GM23338 (cell line): ENCODE results near the gene NHLH1. TPM values are rescaled to one million over a fixed set of nuclear protein-coding genes. Genes with fewer than 3 reads are reported as not detected.

Experiments
- ATAC-seq: fragments of 200-7000 bp; cut with Tn5 transposase; 3 replicates; pipeline ENCODE4 v1.9.1; 2020
- DNase-seq: peaks from one replicate; pipeline ENCODE4 v3.0.0-alpha.2; 2015; ENCODE audit warnings: low spot score
- H2AFZ ChIP-seq: fragments of 200-600 bp; sonication (generic); 2 replicates; pipeline ENCODE4 v1.8.0; 2016; ENCODE audit warnings: antibody characterized with exemption, mild to moderate bottlenecking, moderate library complexity
- H3F3A ChIP-seq: fragments of 200-600 bp; sonication (generic); replicated peaks from 2 replicates; pipeline ENCODE4 v1.8.0; 2017; ENCODE audit warnings: antibody characterized with exemption, mixed run types, low read depth
- H3K27ac ChIP-seq: fragments of 200-600 bp; sonication (generic); 2 replicates; pipeline ENCODE4 v1.6.1; 2016; ENCODE audit warnings: low read depth
- H3K27me3 ChIP-seq: fragments of 200-600 bp; sonication (generic); 2 replicates; pipeline ENCODE4 v1.8.0; 2016; ENCODE audit warnings: mild to moderate bottlenecking, mixed run types, moderate library complexity; ENCODE audit not compliant: insufficient read depth
- H3K36me3 ChIP-seq: fragments of 200-600 bp; sonication (generic); 2 replicates; pipeline ENCODE4 v1.8.0; 2016; ENCODE audit warnings: mild to moderate bottlenecking; ENCODE audit not compliant: insufficient read depth
- H3K4me1 ChIP-seq: fragments of 200-600 bp; sonication (generic); 2 replicates; pipeline ENCODE4 v1.8.0; 2016; ENCODE audit warnings: mild to moderate bottlenecking, moderate library complexity; ENCODE audit not compliant: insufficient read depth
- H3K4me2 ChIP-seq: fragments of 200-600 bp; sonication (generic); 2 replicates; pipeline ENCODE4 v1.7.1; 2017; ENCODE audit warnings: mixed run types
- H3K4me3 ChIP-seq: fragments of 200-600 bp; sonication (generic); 2 replicates; pipeline ENCODE4 v1.6.1; 2016; ENCODE audit warnings: mixed run types
- H3K79me2 ChIP-seq: fragments of 200-600 bp; sonication (generic); replicated peaks from 2 replicates; pipeline ENCODE4 v1.8.0; 2017; ENCODE audit warnings: mild to moderate bottlenecking; ENCODE audit not compliant: insufficient read depth
- H3K9me2 ChIP-seq: fragments of 200-600 bp; sonication (generic); 2 replicates; pipeline ENCODE4 v1.8.0; 2017; ENCODE audit not compliant: insufficient read depth
- H4K20me1 ChIP-seq: fragments of 200-600 bp; sonication (generic); replicated peaks from 2 replicates; pipeline ENCODE4 v1.8.0; 2017; ENCODE audit warnings: mild to moderate bottlenecking; ENCODE audit not compliant: insufficient read depth
- H3K27ac Mint-ChIP-seq: 2 replicates; pipeline ENCODE4 v1.8.0; 2020; ENCODE audit warnings: inconsistent platforms, mild to moderate bottlenecking, moderate library complexity, mixed read lengths
- H3K27me3 Mint-ChIP-seq: 3 replicates; pipeline ENCODE4 v1.8.0; 2022; ENCODE audit warnings: low read depth, mild to moderate bottlenecking, moderate library complexity, mixed read lengths, inconsistent platforms; ENCODE audit not compliant: insufficient read depth, poor library complexity
- H3K36me3 Mint-ChIP-seq: 3 replicates; pipeline ENCODE4 v1.8.0; 2021; ENCODE audit warnings: low read depth, mild to moderate bottlenecking, inconsistent platforms, moderate library complexity, mixed read lengths
- H3K4me1 Mint-ChIP-seq: 3 replicates; pipeline ENCODE4 v1.8.0; 2020; ENCODE audit warnings: mild to moderate bottlenecking, inconsistent platforms, mixed read lengths
- H3K4me3 Mint-ChIP-seq: 3 replicates; pipeline ENCODE4 v1.8.0; 2021; ENCODE audit warnings: moderate library complexity, mild to moderate bottlenecking, inconsistent platforms, mixed read lengths
- H3K9me3 Mint-ChIP-seq: 3 replicates; pipeline ENCODE4 v1.8.0; 2020; ENCODE audit warnings: moderate library complexity, mild to moderate bottlenecking, inconsistent platforms, mixed read lengths
- CREB1 ChIP-seq: fragments of 250-450 bp; sonication (Bioruptor Pico); IDR thresholded peaks from 2 replicates; pipeline ENCODE4 v1.5.0; 2020; ENCODE audit warnings: low read depth, mild to moderate bottlenecking, moderate library complexity
- EZH2phosphoT487 ChIP-seq: fragments of 200-600 bp; sonication (generic); IDR thresholded peaks from one replicate; pipeline ENCODE4 v1.8.1; 2018; ENCODE audit warnings: antibody characterized with exemption; ENCODE audit not compliant: unreplicated experiment
- JUNB ChIP-seq: IDR thresholded peaks from one replicate; pipeline ENCODE4 v1.6.1; 2016; ENCODE audit warnings: antibody characterized with exemption; ENCODE audit not compliant: unreplicated experiment
- STAT1 ChIP-seq: IDR thresholded peaks from one replicate; pipeline ENCODE4 v1.6.1; 2016; ENCODE audit warnings: antibody characterized with exemption; ENCODE audit not compliant: unreplicated experiment
- ZNF114 ChIP-seq: fragments of 250-450 bp; sonication (Bioruptor Pico); IDR thresholded peaks from 2 replicates; pipeline ENCODE4 v1.5.0; 2020; ENCODE audit warnings: mild to moderate bottlenecking, moderate library complexity
- polyA plus RNA-seq: library from polyadenylated mRNA; unstranded; fragments of >200 nt; fragmentation: Nextera tagmentation; extraction: Ambion mirVana; gene quantifications from 2 replicates; pipeline ENCODE4 v1.2.1, GENCODE V29; 2016
- total RNA-seq: library from RNA; depleted of rRNA; stranded (reverse); fragments of >200 nt; shearing (Covaris generic); gene quantifications from 2 replicates; pipeline ENCODE4 v1.2.3, GENCODE V29; 2014
- TF ChIP-seq, protein P1 (sequence below), 2 experiments: fragments of 200-600 bp in 1 of 2; sonication (generic) in 1 of 2; conservative IDR thresholded peaks; 2 replicates each; pipeline versions ENCODE4 v1.5.1 to v1.6.1; 2016 to 2017; ENCODE audit warnings: antibody characterized with exemption in 2 of 2, low read depth in 2 of 2, mild to moderate bottlenecking in 2 of 2, moderate library complexity in 1 of 2
- TF ChIP-seq, protein P2 (sequence below): IDR thresholded peaks from 2 replicates; pipeline ENCODE4 v1.6.1; 2016; ENCODE audit warnings: antibody characterized with exemption
- TF ChIP-seq, protein P3 (sequence below): IDR thresholded peaks from one replicate; pipeline ENCODE4 v1.6.1; 2018; ENCODE audit warnings: antibody characterized with exemption; ENCODE audit not compliant: unreplicated experiment
- TF ChIP-seq, protein P4 (sequence below): fragments of 250-450 bp; sonication (Bioruptor Pico); IDR thresholded peaks from 2 replicates; pipeline ENCODE4 v1.5.0; 2020; ENCODE audit warnings: mild to moderate bottlenecking, moderate library complexity

The NHLH1 gene
- total and polyA plus RNA-seq, 2 experiments from 2014 or later, result 0.69 to 0.89 TPM

DNA sequence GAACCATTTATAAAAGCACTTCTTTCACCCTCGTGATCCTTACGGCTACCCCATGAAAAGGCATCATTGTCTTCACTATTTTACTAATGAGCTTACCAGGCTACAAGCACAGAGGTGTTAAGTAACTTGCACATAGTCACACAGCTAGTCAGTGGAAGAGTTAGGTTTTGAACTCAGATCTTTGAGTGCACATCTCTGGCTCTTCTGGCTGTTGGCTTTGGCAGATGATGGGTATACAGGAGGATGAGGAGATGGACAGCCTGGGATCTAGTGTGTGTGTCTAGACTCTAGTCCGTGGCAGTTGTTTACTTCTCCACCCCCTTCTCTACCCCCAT, 45.1 kb downstream of the NHLH1 start (continued):
- TF ChIP-seq CREB1 (no peak), ZNF114 (CRISPR knock-in tag) (no peak), STAT1 (no peak)
- TF ChIP-seq, protein P1, sequence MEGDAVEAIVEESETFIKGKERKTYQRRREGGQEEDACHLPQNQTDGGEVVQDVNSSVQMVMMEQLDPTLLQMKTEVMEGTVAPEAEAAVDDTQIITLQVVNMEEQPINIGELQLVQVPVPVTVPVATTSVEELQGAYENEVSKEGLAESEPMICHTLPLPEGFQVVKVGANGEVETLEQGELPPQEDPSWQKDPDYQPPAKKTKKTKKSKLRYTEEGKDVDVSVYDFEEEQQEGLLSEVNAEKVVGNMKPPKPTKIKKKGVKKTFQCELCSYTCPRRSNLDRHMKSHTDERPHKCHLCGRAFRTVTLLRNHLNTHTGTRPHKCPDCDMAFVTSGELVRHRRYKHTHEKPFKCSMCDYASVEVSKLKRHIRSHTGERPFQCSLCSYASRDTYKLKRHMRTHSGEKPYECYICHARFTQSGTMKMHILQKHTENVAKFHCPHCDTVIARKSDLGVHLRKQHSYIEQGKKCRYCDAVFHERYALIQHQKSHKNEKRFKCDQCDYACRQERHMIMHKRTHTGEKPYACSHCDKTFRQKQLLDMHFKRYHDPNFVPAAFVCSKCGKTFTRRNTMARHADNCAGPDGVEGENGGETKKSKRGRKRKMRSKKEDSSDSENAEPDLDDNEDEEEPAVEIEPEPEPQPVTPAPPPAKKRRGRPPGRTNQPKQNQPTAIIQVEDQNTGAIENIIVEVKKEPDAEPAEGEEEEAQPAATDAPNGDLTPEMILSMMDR (conservative IDR thresholded peaks at IDR 0.05; ENCODE audit: low read depth in 2 of 2), result no peak
- TF ChIP-seq, protein P2, sequence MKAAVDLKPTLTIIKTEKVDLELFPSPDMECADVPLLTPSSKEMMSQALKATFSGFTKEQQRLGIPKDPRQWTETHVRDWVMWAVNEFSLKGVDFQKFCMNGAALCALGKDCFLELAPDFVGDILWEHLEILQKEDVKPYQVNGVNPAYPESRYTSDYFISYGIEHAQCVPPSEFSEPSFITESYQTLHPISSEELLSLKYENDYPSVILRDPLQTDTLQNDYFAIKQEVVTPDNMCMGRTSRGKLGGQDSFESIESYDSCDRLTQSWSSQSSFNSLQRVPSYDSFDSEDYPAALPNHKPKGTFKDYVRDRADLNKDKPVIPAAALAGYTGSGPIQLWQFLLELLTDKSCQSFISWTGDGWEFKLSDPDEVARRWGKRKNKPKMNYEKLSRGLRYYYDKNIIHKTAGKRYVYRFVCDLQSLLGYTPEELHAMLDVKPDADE, result no peak
- TF ChIP-seq, protein P3, sequence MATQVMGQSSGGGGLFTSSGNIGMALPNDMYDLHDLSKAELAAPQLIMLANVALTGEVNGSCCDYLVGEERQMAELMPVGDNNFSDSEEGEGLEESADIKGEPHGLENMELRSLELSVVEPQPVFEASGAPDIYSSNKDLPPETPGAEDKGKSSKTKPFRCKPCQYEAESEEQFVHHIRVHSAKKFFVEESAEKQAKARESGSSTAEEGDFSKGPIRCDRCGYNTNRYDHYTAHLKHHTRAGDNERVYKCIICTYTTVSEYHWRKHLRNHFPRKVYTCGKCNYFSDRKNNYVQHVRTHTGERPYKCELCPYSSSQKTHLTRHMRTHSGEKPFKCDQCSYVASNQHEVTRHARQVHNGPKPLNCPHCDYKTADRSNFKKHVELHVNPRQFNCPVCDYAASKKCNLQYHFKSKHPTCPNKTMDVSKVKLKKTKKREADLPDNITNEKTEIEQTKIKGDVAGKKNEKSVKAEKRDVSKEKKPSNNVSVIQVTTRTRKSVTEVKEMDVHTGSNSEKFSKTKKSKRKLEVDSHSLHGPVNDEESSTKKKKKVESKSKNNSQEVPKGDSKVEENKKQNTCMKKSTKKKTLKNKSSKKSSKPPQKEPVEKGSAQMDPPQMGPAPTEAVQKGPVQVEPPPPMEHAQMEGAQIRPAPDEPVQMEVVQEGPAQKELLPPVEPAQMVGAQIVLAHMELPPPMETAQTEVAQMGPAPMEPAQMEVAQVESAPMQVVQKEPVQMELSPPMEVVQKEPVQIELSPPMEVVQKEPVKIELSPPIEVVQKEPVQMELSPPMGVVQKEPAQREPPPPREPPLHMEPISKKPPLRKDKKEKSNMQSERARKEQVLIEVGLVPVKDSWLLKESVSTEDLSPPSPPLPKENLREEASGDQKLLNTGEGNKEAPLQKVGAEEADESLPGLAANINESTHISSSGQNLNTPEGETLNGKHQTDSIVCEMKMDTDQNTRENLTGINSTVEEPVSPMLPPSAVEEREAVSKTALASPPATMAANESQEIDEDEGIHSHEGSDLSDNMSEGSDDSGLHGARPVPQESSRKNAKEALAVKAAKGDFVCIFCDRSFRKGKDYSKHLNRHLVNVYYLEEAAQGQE, result no peak

DNA sequence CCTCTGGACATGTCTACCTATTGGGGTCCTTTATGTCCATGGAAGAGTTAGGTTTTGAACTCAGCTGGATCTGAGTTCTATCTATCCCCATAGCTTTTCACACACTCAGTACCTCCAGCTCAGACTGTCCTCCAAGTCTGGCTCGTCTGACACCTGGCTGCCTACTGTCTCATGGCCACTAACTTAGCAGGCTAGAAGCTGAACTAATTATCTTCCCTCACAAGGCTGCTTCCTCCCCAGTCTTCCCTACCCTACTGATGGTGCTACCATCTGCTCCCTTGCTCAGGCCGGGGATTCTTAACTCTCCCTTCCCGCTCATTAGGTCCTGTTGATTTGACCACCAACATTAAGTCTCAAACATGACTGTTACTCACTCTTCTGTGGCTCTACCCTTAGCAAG, 46.8 kb downstream of the NHLH1 start:
- Histone ChIP-seq H3K4me3 (no peak overlapping the region), H3F3A (no peaks in the 10 kb centered on the region), H3K36me3 (no peaks in the 10 kb centered on the region; the same call in 1 of the 2 replicates), H3K9me2 (no peaks in the 10 kb centered on the region), H3K79me2 (peaks cover 62% of the 10 kb centered on the region), H4K20me1 (peaks cover 22% of the 10 kb centered on the region), H3K4me1 (peaks cover 27% of the 10 kb centered on the region), H3K4me2 (no peak overlapping the region), H3K27me3 (no peaks in the 10 kb centered on the region), H2AFZ (no peak overlapping the region), H3K27ac (peak overlapping the region; percentile 45; the same call in 1 of the 2 replicates)
- DNase-seq, result no peak
- Mint-ChIP-seq H3K4me1 (peaks cover 45% of the 10 kb centered on the region), H3K4me3 (no peak overlapping the region), H3K27ac (peak overlapping the region; percentile 13), H3K36me3 (peaks cover 23% of the 10 kb centered on the region), H3K9me3 (no peaks in the 10 kb centered on the region), H3K27me3 (peaks cover 8% of the 10 kb centered on the region)
- ATAC-seq, result no peak
- TF ChIP-seq, protein P1 (conservative IDR thresholded peaks at IDR 0.05; ENCODE audit: low read depth in 2 of 2), result no peak
- TF ChIP-seq EZH2phosphoT487, result no peak
- TF ChIP-seq JUNB, result no peak
- TF ChIP-seq, protein P4, sequence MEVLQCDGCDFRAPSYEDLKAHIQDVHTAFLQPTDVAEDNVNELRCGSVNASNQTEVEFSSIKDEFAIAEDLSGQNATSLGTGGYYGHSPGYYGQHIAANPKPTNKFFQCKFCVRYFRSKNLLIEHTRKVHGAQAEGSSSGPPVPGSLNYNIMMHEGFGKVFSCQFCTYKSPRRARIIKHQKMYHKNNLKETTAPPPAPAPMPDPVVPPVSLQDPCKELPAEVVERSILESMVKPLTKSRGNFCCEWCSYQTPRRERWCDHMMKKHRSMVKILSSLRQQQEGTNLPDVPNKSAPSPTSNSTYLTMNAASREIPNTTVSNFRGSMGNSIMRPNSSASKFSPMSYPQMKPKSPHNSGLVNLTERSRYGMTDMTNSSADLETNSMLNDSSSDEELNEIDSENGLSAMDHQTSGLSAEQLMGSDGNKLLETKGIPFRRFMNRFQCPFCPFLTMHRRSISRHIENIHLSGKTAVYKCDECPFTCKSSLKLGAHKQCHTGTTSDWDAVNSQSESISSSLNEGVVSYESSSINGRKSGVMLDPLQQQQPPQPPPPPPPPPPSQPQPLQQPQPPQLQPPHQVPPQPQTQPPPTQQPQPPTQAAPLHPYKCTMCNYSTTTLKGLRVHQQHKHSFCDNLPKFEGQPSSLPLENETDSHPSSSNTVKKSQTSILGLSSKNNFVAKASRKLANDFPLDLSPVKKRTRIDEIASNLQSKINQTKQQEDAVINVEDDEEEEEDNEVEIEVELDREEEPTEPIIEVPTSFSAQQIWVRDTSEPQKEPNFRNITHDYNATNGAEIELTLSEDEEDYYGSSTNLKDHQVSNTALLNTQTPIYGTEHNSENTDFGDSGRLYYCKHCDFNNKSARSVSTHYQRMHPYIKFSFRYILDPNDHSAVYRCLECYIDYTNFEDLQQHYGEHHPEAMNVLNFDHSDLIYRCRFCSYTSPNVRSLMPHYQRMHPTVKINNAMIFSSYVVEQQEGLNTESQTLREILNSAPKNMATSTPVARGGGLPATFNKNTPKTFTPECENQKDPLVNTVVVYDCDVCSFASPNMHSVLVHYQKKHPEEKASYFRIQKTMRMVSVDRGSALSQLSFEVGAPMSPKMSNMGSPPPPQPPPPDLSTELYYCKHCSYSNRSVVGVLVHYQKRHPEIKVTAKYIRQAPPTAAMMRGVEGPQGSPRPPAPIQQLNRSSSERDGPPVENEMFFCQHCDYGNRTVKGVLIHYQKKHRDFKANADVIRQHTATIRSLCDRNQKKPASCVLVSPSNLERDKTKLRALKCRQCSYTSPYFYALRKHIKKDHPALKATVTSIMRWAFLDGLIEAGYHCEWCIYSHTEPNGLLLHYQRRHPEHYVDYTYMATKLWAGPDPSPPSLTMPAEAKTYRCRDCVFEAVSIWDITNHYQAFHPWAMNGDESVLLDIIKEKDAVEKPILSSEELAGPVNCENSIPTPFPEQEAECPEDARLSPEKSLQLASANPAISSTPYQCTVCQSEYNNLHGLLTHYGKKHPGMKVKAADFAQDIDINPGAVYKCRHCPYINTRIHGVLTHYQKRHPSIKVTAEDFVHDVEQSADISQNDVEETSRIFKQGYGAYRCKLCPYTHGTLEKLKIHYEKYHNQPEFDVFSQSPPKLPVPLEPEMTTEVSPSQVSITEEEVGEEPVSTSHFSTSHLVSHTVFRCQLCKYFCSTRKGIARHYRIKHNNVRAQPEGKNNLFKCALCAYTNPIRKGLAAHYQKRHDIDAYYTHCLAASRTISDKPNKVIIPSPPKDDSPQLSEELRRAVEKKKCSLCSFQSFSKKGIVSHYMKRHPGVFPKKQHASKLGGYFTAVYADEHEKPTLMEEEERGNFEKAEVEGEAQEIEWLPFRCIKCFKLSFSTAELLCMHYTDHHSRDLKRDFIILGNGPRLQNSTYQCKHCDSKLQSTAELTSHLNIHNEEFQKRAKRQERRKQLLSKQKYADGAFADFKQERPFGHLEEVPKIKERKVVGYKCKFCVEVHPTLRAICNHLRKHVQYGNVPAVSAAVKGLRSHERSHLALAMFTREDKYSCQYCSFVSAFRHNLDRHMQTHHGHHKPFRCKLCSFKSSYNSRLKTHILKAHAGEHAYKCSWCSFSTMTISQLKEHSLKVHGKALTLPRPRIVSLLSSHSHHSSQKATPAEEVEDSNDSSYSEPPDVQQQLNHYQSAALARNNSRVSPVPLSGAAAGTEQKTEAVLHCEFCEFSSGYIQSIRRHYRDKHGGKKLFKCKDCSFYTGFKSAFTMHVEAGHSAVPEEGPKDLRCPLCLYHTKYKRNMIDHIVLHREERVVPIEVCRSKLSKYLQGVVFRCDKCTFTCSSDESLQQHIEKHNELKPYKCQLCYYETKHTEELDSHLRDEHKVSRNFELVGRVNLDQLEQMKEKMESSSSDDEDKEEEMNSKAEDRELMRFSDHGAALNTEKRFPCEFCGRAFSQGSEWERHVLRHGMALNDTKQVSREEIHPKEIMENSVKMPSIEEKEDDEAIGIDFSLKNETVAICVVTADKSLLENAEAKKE (CRISPR knock-in tag), result no peak
